Measurements from ENCODE around the gene SUSD1. TPM values are rescaled to one million over a fixed set of nuclear protein-coding genes. Genes with fewer than 3 reads are reported as not detected.
"Not testable (repeated sequence)": the region's sequence is repeated elsewhere in the genome, so short reads cannot be mapped to it uniquely, and the experiment has no call there.

The SUSD1 gene
- total RNA-seq, 1 experiment from 2014 or later, result 24.6 TPM

DNA sequence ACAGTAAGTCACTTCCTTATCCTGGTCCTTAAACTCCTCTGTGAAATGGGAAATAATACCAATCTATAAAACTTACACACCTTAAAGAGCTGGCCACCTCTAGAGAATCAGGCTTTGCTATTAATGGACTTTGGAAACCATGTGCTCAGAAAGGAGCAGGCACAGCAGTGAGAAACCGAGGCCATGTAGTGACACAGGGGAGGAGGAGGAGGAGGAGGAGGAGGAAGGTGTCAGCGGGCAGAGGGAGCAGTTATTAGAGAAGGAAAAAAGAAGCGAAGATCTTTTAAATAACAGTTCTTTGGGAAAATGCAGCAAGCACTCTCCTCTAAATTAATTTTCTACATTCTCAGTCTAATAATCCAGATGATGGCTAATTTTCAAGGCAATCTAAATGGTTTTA lies 38.0 kb downstream of the SUSD1 start:
- H3K4me3 Mint-ChIP-seq (ENCODE audit: low read depth, unreplicated experiment), result no peak overlapping the region
- TF ChIP-seq, protein P1, sequence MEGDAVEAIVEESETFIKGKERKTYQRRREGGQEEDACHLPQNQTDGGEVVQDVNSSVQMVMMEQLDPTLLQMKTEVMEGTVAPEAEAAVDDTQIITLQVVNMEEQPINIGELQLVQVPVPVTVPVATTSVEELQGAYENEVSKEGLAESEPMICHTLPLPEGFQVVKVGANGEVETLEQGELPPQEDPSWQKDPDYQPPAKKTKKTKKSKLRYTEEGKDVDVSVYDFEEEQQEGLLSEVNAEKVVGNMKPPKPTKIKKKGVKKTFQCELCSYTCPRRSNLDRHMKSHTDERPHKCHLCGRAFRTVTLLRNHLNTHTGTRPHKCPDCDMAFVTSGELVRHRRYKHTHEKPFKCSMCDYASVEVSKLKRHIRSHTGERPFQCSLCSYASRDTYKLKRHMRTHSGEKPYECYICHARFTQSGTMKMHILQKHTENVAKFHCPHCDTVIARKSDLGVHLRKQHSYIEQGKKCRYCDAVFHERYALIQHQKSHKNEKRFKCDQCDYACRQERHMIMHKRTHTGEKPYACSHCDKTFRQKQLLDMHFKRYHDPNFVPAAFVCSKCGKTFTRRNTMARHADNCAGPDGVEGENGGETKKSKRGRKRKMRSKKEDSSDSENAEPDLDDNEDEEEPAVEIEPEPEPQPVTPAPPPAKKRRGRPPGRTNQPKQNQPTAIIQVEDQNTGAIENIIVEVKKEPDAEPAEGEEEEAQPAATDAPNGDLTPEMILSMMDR (IDR thresholded peaks at IDR 0.05; ENCODE audit: unreplicated experiment), result no peak
- no peak for DNase-seq
- no peaks in the 10 kb centered on the region for H3K36me3 Mint-ChIP-seq (ENCODE audit: insufficient read depth, unreplicated experiment)
- BruUV-seq (replicated peaks), result no TSS peak
- no peaks in the 10 kb centered on the region for H3K4me1 Mint-ChIP-seq (ENCODE audit: low read depth, unreplicated experiment)
- intact Hi-C loops (cut with micrococcal nuclease; ENCODE audit: unreplicated experiment), result no loop called here
- no peak overlapping the region for H3K27ac Mint-ChIP-seq (ENCODE audit: unreplicated experiment)
- no peaks in the 10 kb centered on the region for H3K27me3 Mint-ChIP-seq (ENCODE audit: unreplicated experiment)
- CTCF ChIA-PET, result interaction anchor here (0.7 kb wide), 1 partner anchor 17 kb away, joined by 3 read pairs; no protein-coding TSS in a partner anchor
- H3K9me3 Mint-ChIP-seq (ENCODE audit: low read depth, unreplicated experiment), result no peaks in the 10 kb centered on the region

DNA sequence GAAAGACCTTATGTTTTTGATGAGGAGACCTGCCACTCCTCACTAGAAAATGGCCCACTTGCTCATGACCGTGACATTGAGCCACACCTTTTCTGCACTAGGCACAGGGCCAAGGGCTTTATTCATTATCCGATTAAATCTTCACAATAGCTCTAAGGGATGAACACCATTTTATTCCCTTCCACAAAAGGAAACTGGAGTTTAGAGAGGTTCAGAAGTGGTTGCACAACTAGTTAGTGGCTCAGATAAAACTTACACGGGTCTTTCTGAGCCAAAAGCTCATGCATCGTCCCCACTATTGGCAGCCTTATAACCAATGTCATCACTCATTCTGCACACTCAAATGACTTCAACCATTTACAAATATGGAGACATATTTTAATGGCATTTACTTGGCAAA lies 39.4 kb downstream of the SUSD1 start:
- Mint-ChIP-seq H3K27me3 (ENCODE audit: unreplicated experiment) (no peaks in the 10 kb centered on the region), H3K4me3 (ENCODE audit: low read depth, unreplicated experiment) (no peak overlapping the region), H3K36me3 (ENCODE audit: insufficient read depth, unreplicated experiment) (no peaks in the 10 kb centered on the region), H3K4me1 (ENCODE audit: low read depth, unreplicated experiment) (no peaks in the 10 kb centered on the region), H3K9me3 (ENCODE audit: low read depth, unreplicated experiment) (no peaks in the 10 kb centered on the region), H3K27ac (ENCODE audit: unreplicated experiment) (no peak overlapping the region)
- TF ChIP-seq, protein P1 (IDR thresholded peaks at IDR 0.05; ENCODE audit: unreplicated experiment), result no peak
- DNase-seq, result no peak
- intact Hi-C loops (cut with micrococcal nuclease; ENCODE audit: unreplicated experiment), result no loop called here
- CTCF ChIA-PET, result interaction anchor here (0.6 kb wide), 1 partner anchor 1565 kb away, joined by 4 read pairs; no protein-coding TSS in a partner anchor
- BruUV-seq (replicated peaks), result no TSS peak

DNA sequence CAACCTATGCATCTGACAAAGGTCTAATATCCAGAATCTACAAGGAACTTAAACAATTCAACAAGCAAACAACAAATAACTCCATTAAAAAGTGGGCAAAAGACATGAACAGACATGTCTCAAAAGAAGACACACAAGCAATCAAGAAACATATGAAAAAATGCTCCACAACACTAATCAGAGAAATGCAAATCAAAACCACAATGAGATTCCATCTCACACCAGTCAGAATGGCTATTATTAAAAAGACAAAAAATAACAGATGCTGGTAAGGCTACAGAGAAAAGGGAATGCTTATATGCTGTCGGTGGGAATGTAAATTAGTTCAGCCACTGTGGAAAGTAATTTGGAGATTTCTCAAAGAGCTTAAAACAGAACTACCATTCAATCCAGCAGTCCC lies 41.3 kb downstream of the SUSD1 start:
- H3K4me1 Mint-ChIP-seq (ENCODE audit: low read depth, unreplicated experiment); H3K27me3 Mint-ChIP-seq (ENCODE audit: unreplicated experiment); DNase-seq; BruUV-seq (replicated peaks); H3K9me3 Mint-ChIP-seq (ENCODE audit: low read depth, unreplicated experiment); intact Hi-C loops (cut with micrococcal nuclease; ENCODE audit: unreplicated experiment); CTCF ChIA-PET; H3K36me3 Mint-ChIP-seq (ENCODE audit: insufficient read depth, unreplicated experiment); H3K4me3 Mint-ChIP-seq (ENCODE audit: low read depth, unreplicated experiment); H3K27ac Mint-ChIP-seq (ENCODE audit: unreplicated experiment): not testable (repeated sequence)

DNA sequence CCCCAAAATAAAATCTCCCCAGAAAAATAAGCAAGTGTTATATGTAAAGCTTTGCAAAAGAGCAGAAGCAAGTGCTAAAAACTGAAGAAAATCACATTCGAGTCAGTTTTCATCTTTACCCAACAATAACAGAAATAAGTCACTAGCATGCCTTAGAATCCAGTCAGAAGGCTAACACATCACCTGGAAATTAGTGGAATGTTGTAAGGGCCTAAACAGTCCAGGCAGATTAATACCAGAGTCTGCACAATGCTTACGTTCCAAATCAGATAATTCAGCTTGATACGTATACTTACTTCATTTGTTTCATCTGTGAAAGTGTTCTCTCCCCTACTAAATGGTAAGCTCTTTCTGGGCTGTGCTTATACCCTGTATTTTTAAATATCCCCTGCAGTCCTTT lies 42.7 kb downstream of the SUSD1 start:
- Mint-ChIP-seq H3K27ac (ENCODE audit: unreplicated experiment) (no peak overlapping the region), H3K36me3 (ENCODE audit: insufficient read depth, unreplicated experiment) (no peaks in the 10 kb centered on the region), H3K9me3 (ENCODE audit: low read depth, unreplicated experiment) (peaks cover 1% of the 10 kb centered on the region), H3K27me3 (ENCODE audit: unreplicated experiment) (no peaks in the 10 kb centered on the region), H3K4me1 (ENCODE audit: low read depth, unreplicated experiment) (peaks cover 17% of the 10 kb centered on the region), H3K4me3 (ENCODE audit: low read depth, unreplicated experiment) (no peak overlapping the region)
- no TSS peak for BruUV-seq (replicated peaks)
- CTCF ChIA-PET, result no interaction called here
- DNase-seq, result no peak
- TF ChIP-seq, protein P1 (IDR thresholded peaks at IDR 0.05; ENCODE audit: unreplicated experiment), result no peak
- intact Hi-C loops (cut with micrococcal nuclease; ENCODE audit: unreplicated experiment), result no loop called here

DNA sequence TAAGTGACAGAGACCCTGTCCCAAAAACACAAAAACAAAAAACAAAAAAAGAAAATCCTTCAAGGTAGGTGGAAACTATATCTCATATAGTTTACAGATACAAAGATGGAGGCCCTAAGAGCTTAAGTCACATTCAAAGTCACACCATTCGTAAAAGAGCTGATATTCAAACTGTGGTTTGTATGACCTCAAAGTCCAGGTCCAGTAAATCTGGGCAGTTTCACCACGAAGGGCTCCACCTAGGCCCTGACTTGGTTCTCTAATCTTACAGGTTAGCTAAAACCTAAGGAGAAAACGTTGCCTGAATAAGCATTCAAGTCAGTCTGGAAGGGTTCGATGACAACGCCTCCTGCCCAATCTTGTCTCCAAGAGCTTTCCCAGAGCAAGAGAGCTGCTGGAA lies 44.1 kb downstream of the SUSD1 start:
- CTCF ChIA-PET, result no interaction called here
- TF ChIP-seq, protein P1 (IDR thresholded peaks at IDR 0.05; ENCODE audit: unreplicated experiment), result no peak
- intact Hi-C loops (cut with micrococcal nuclease; ENCODE audit: unreplicated experiment), result no loop called here
- DNase-seq, result no peak
- Mint-ChIP-seq H3K4me1 (ENCODE audit: low read depth, unreplicated experiment) (peaks cover 26% of the 10 kb centered on the region), H3K36me3 (ENCODE audit: insufficient read depth, unreplicated experiment) (no peaks in the 10 kb centered on the region), H3K27me3 (ENCODE audit: unreplicated experiment) (no peaks in the 10 kb centered on the region), H3K9me3 (ENCODE audit: low read depth, unreplicated experiment) (peaks cover 2% of the 10 kb centered on the region), H3K4me3 (ENCODE audit: low read depth, unreplicated experiment) (no peak overlapping the region), H3K27ac (ENCODE audit: unreplicated experiment) (no peak overlapping the region)
- no TSS peak for BruUV-seq (replicated peaks)
